ENCODE measurements around the gene EFHC1.

DNA sequence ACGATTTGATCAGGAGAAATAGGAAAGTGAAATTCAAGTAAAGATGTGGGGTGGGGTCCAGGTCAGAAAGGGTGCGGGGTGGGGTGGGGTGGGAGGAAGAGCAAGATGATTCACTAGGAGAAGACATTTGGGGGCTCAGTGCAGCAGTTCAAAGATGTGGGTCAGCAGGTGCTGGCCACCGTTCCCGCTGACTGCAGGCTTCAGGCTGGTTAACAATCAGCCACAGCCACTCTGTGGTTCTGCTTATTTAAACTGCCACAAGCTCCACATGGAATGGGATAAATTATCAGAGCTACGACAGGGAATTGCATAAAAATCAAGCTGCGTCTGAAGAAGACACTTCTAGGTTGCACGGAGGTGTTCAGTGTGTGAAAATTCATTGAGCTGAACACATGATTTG lies 107.3 kb downstream of the EFHC1 start:
- TF ChIP-seq CTCF (IDR thresholded peaks at IDR 0.05; ENCODE audit: low read depth, low read length, poor library complexity, severe bottlenecking), result no peak
- TF ChIP-seq EZH2phosphoT487 (IDR thresholded peaks at IDR 0.05; ENCODE audit: borderline replicate concordance, low read length), result no peak

Data from DOHH2 (cell line).